Measurements from ENCODE around the gene CXCL14.
"Not testable (repeated sequence)": the region's sequence is repeated elsewhere in the genome, so short reads cannot be mapped to it uniquely, and the experiment has no call there.

CXCL14 gene

GRCh38 chr5:135541807-135542502 is 36.8 kb downstream of the CXCL14 start:
- no peak for DNase-seq

GRCh38 chr5:135539430-135540005 is 39.3 kb downstream of the CXCL14 start:
- no peak for DNase-seq

GRCh38 chr5:135538261-135538660 is 40.5 kb downstream of the CXCL14 start:
- DNase-seq: no peak

- no peak for DNase-seq
Measured at GRCh38 chr5:135537745-135538144, 41.0 kb downstream of the CXCL14 start.

GRCh38 chr5:135537271-135537670 is 41.5 kb downstream of the CXCL14 start:
- no peak for DNase-seq

- peak; percentile 30 for DNase-seq
Measured at GRCh38 chr5:135535820-135536801, 42.7 kb downstream of the CXCL14 start, which contains the start of gene NEUROG1. NEUROG1 (minus strand) TSS chr5:135535964; CDS start chr5:135535690, 274 bp downstream.

GRCh38 chr5:135535420-135535819 is 43.4 kb downstream of the CXCL14 start:
- no peak for DNase-seq

- DNase-seq: no peak
Measured at GRCh38 chr5:135534609-135535419, 44.0 kb downstream of the CXCL14 start.

- DNase-seq: no peak
Measured at GRCh38 chr5:135533794-135534193, 45.0 kb downstream of the CXCL14 start.

- no peak for DNase-seq
Measured at GRCh38 chr5:135533334-135533733, 45.5 kb downstream of the CXCL14 start.

GRCh38 chr5:135529576-135529975 is 49.2 kb downstream of the CXCL14 start:
- not testable (repeated sequence) for DNase-seq

- no peak for DNase-seq
Measured at GRCh38 chr5:135526924-135527323, 51.9 kb downstream of the CXCL14 start.

- no peak for DNase-seq
Measured at GRCh38 chr5:135521964-135522363, 56.8 kb downstream of the CXCL14 start.

Data from NCI-H2171 (cell line).